Upper lobe of left lung (tissue), 4 donors: Measurements from ENCODE around the gene AGMO.

Experiments used
- CTCF ChIP-seq, 6 experiments: fragments of 450-650 bp in 4 of 6; fragments of 200-600 bp in 2 of 6; sonication (generic) in 2 of 6; IDR thresholded peaks; one replicate each; pipeline ENCODE4 v1.5.1; 2016 to 2019; ENCODE audit warnings: antibody characterized with exemption in 6 of 6
- EP300 ChIP-seq, 4 donors: sonication (generic); formaldehyde crosslinking; IDR thresholded peaks; one replicate each; pipeline ENCODE4 v1.5.1; 2017; ENCODE audit warnings: antibody characterized with exemption in 4 of 4, control low read depth in 2 of 4

DNA sequence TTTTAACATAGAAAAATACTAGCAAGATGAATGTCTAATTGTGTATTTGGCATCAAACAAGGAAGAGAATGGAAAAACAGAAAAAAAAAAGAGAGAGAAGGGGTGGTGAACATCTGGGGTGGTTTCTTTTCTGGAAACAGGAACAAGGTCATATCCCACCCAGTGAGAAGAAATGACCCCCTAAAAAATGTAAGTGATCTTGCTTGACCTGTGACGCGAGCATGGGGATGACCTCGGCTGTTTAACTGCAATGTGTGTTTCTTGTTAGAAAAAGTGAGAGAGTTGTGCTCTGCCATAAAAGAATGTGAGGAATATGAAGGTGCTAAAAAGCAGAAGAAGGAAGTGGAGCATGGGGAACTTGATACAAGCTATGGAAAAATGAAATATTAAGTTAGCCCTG is 258.5 kb downstream of the AGMO start:
- TF ChIP-seq CTCF (IDR thresholded peaks at IDR 0.05) (no peak), EP300 (IDR thresholded peaks at IDR 0.05) (no peak)
